CD4-positive, alpha-beta T cell treated with Interleukin-2 at 100 ng/mL for 4 hours (primary cell): ENCODE measurements around the gene STAT1.
"Not testable (repeated sequence)": the region's sequence is repeated elsewhere in the genome, so short reads cannot be mapped to it uniquely, and the experiment has no call there.

ENCODE experiments used
- DNase-seq: peaks from one replicate; pipeline ENCODE4 v3.0.0-alpha.2; 2020; ENCODE audit warnings: low spot score

The STAT1 gene

DNA sequence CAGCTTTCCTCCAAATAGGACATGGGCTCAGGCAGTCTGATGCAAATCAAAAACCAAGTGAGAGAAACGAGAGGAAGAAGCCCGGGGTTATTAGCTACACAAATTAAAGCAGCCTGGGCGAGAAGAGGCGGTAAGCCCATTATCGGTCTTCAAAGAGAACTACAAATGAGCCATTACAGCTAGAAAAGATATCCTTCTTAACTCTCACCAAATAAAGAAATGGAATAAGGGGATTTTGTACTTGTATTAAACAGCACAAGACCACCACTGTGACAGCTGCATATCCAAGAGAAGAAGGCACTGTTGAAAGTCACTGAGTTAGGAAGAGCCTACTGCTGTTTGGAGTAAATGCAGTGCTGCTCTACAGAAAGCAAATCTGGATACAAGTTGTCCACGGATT, 32.6 kb downstream of the STAT1 start:
- DNase-seq, result no peak

GRCh38 chr2:190980630-190981209, 33.3 kb downstream of the STAT1 start:
- no peak for DNase-seq

DNA sequence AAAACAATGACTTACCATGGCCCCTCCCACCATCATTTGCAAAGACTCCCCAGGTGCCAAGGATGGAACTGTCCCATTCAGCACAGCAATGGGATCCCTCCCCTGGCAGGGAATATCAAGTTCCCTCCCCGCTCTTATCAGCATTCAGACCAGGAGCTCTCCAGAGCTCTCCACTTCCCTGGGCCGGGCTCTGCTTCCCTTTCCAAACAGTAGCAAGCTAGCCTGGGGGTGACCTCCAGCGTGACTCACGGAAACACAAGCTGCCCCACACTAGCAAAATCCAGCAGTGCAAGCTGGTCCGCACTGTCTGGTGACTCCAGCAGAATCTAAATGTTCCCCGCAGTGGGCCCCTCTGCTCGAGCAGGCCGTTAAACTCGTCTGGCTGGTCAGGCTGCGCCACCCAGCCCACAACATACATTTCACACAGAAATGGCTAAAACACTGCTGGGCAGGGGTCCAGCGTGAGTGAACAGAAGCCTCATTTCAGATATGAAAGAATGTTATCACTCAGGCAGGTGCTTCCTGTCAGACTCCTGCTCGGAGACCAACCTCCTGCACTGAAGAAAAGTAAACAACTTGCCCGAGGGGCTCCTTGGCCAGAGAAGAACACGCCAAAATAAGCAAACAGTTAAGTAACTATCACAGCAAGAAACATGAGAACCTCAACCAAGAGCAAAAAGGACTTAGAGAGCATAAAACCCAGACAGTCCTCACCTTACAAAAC, 33.9 kb downstream of the STAT1 start:
- no peak for DNase-seq

- DNase-seq, result no peak
Observed at GRCh38 chr2:190978389-190979053, 35.5 kb downstream of the STAT1 start.

GRCh38 chr2:190977505-190977904, 36.5 kb downstream of the STAT1 start:
- DNase-seq, result no peak

DNA sequence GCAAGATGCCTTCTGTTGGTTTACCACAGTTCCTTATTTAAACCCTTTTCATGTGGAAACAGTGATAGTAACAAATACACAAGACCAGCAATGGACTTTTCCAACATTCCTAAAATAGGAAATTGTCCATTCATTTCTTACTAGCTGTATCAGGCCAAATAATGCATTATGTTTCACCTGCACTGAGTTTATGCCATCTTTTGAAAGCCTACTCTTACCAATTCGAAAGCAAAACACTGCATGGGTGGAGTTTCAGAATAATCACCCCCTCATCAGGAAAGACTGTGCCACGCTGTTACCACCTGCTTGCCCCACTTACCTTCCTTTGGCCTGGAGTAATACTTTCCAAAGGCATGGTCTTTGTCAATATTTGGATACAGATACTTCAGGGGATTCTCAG, 37.5 kb downstream of the STAT1 start:
- DNase-seq, result no peak

DNA sequence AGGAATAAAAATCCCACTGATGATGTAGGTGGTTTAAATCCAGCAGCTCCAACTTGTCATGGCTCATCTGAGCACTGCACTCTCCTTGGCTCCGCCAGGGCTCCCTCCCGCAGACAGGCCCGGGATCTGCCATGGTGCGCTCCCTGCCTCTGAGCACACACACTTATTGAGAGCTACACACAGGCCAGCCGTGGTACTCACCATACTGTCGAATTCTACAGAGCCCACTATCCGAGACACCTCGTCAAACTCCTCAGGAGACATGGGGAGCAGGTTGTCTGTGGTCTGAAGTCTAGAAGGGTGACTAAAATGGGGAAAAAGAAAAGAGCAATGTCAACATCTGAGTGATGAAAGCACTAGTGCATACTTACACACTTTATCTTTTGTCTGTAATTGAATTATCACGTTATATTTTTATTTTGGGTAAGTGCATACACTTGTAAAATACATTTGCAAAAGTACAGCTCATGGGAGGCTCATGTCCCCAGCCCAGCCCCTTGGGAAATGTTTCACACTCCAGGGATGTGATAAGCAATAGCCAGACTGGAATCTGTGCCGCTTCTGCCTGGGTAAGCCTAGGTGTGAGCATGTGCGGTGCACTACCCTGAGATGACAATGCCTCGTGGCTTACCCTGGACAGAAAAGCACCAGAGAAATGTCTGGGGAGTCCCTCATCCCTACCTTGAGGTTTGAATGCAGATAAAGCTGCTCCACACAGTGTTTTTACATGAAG, 39.2 kb downstream of the STAT1 start:
- DNase-seq, result no peak

- no peak for DNase-seq
Observed at GRCh38 chr2:190973726-190974628, 40.0 kb downstream of the STAT1 start.

- no peak for DNase-seq
Observed at GRCh38 chr2:190973262-190973661, 40.7 kb downstream of the STAT1 start.

DNA sequence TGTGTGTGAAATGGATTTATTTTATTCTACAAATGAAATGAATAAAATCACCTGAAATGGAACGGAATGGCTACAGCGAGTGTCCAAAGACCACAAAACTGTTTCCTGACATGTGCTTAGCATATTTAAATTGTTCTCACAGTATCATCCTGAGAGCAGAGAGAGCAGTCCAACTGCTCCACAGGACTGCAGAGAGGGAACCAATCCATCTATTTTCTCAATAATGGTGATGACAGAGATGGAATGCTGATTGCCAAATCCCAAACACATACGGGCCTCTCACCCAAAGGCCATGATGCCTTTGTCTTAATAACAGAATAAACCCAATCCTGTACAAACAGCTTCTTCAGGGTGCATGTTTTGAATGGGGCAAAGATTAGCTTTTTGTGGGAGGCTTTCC, 41.1 kb downstream of the STAT1 start:
- no peak for DNase-seq

- DNase-seq, result no peak
Observed at GRCh38 chr2:190972213-190972612, 41.8 kb downstream of the STAT1 start.

GRCh38 chr2:190970873-190971506, 43.0 kb downstream of the STAT1 start:
- no peak for DNase-seq

DNA sequence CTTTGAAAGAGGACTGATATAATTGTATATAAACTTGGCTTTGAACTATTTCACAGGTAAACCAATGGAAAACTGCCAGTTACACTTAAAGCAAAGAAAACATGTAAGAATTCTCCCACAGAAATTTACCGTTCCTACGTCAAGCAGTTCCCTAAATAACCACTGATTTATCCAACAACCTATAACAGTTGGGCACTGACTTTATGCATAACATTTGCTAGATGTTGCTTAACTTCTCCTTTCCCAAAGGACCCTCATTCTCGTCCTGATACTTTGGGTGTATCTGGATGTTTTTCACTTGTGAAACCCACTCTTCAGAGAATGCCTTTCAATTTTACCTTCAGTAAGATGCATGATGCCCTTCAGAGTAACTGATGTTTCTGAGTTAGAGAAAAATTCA, 43.8 kb downstream of the STAT1 start:
- no peak for DNase-seq

GRCh38 chr2:190968522-190968921, 45.4 kb downstream of the STAT1 start:
- DNase-seq, result no peak

- DNase-seq, result no peak
Observed at GRCh38 chr2:190965580-190966222, 48.3 kb downstream of the STAT1 start.

GRCh38 chr2:190964170-190964795, 49.7 kb downstream of the STAT1 start:
- no peak for DNase-seq

- DNase-seq, result no peak
Observed at GRCh38 chr2:190963088-190963487, 50.9 kb downstream of the STAT1 start.

DNA sequence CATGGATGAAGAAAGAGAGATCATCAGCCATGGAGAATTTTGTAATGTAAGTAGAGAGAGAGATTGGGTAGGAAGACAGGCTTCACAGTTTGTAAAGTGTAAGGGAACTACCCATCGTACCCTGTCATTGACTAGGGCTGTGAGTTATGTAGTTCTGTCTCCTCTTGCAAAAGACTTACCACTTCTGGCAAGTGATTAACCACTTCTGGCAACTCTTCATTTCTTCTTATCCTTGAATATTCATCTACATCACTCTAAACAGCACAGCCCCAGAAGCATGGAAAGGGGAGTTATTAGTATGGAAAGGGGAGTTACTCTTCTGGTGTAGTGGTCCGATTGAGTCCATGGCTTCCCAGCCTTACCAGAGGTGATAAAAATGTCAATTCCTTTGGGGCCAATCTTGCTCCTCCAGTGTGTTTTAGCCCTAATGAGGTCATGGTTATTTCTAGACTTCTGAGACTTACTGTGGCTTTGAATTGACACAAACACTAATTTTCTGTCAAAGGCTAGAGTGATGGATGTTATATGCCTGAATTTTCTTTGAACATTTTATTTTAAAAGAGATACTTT, 52.0 kb downstream of the STAT1 start:
- DNase-seq, result no peak

GRCh38 chr2:190961117-190961516, 52.9 kb downstream of the STAT1 start:
- DNase-seq, result not testable (repeated sequence)
